GM12801 (cell line): Measurements from ENCODE around the gene CYSRT1.

ENCODE experiments used
- TF ChIP-seq, protein P1 (sequence below): IDR thresholded peaks from one replicate; pipeline ENCODE4 v1.5.1; 2011; ENCODE audit warnings: control low read depth; ENCODE audit not compliant: insufficient read length; ENCODE audit errors: extremely low read depth

Gene CYSRT1, protein sequence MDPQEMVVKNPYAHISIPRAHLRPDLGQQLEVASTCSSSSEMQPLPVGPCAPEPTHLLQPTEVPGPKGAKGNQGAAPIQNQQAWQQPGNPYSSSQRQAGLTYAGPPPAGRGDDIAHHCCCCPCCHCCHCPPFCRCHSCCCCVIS

DNA sequence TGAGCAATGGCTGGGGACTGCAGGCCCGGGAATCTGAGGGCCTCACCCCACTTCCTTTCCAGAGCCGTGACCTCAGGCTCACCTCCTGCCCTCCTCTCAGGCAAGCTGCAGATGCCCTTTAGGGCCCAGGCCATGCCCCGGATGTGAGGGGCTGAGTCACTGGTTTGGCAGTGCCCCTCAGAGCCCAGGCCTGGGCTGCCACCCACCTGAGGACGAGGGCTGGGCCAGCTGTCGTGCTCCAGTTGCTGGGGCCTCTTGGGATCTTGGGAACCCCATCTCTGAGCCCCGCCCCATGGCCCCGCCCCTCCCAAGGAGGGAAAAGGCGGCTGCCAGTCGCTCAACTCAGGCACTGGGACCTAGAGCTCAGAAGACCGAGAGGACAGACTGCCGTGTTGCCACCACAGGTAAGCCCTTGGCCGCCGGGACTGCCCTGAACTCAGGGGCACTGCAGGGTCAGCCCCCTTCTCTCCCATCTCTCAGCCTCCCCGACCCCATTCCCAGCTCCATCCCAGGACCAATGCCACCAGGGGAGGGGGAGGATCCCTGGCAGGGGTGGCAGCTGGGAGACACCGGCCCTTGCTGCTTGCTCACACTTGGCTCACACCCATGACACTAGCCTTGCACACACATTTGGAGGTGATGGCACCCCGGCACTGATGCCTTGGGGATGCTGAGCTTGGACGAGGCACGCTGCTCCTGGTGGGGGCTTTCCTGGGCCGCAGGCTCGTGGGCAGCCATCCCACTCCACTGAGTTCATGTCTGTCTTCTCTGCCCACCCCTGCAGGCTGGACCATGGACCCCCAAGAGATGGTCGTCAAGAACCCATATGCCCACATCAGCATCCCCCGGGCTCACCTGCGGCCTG is at the start of gene CYSRT1:
Gene CYSRT1 (plus strand): TSS at position 345 of the 865 bp plus-strand sequence. CDS start 448 bp downstream, at position 793.
- TF ChIP-seq, protein P1, sequence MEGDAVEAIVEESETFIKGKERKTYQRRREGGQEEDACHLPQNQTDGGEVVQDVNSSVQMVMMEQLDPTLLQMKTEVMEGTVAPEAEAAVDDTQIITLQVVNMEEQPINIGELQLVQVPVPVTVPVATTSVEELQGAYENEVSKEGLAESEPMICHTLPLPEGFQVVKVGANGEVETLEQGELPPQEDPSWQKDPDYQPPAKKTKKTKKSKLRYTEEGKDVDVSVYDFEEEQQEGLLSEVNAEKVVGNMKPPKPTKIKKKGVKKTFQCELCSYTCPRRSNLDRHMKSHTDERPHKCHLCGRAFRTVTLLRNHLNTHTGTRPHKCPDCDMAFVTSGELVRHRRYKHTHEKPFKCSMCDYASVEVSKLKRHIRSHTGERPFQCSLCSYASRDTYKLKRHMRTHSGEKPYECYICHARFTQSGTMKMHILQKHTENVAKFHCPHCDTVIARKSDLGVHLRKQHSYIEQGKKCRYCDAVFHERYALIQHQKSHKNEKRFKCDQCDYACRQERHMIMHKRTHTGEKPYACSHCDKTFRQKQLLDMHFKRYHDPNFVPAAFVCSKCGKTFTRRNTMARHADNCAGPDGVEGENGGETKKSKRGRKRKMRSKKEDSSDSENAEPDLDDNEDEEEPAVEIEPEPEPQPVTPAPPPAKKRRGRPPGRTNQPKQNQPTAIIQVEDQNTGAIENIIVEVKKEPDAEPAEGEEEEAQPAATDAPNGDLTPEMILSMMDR = no peak

DNA sequence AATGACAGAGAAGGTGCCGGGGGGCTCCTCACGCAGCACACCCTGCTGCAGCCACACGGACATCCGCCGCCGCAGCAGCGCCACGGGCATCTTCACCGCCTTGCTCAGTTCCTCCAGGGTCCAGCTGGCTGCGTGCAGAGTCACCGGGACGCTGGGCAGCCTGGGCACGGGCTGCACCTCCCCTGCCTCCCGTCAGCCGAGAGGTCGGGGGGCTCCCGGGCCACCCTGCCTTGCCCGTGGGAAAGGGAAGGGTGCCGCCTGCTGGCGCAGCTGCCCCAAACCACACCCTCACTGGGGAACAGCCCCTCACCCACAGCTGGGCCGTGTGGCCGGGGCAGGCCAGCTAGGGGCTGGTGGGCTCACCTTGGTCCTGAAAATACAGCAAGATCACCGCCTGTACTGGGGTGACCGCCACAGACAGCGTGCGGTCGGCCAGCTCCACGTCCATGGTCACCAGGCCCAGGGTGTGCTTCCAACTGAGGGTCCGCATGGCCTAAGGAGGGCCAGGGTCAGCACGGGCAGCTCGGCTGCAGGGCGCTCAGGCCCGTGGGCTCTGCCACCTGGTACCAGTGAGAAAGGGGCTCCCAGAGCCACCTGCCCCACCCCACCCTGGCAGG is 49.5 kb upstream of the CYSRT1 start:
- TF ChIP-seq, protein P1 = no peak

DNA sequence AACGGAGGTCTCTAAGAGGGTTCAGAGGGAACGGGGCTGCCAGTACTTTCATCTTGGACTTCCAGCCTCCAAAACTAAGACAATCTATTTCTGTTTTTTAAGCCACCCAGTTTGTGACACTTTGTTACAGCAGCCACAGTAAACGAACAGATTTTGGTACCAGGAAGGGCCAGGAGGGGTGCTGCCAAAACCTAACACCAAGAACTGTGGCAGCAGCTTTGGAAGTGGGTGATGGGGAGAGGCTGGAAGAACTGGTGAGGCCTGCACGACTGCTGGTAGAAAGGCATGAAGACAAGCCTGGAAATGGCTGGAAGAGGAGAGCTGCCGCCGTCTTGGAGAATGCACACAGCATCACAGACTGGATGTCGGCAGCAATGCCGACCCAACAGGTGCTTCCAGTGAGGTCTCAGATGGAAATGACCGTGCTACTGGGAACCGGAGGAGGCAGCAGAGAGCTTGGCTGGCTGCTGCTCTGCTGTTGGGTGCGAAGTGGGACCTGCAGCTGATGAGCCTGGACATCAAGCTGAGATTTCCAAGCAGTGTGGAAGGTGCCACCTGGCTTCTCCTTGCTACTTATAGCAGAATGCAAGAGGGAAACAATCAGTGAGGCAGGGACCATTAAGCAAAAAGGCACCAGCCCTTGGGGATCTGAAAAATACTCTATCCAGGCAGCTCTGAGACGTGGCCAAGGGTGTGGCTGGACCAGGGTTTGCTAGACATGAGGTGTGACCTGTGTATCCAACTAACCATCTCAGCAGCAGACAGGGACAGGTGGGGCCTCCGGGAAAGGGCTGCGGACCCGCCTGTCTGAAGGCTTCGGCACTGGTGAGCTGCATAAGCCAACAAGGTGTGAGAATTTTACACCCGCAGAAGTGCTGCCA is 48.4 kb upstream of the CYSRT1 start:
- TF ChIP-seq, protein P1 = no peak

DNA sequence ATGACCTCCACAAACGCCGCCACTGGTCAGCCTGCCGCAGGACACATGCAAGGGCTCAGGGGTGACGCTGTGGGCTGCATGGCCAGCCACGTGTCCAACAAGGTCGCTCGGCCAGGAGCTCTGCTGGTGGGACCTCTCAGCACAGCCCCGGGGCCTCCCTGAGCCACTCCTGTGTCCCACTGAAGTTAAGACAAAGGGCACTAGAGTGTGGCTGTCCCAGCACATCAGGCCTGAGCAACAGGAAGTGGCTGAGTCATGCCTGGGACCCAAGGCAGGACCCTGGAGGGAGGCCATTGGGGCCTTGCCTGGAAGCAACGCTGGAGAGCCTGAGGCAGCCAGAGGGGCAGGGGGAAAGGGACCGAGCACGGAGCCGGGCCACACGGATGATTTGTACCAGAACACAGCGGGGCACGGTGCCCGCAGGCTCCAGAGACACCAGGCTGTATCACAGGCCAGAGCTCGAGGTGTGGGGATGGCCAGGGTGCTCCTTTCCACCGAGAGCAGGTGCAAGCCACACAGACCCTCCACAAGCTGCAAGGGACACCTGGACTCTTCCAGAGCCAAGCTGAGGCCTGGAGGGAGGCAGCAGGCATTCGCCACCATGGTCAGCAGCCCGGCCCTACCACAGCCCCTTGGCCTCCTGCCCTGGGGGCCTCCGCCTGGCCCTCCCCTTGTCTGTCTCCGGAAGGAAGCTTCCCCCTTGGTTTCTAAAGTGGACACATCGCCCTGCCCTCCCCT is 46.6 kb upstream of the CYSRT1 start:
- TF ChIP-seq, protein P1 = no peak

DNA sequence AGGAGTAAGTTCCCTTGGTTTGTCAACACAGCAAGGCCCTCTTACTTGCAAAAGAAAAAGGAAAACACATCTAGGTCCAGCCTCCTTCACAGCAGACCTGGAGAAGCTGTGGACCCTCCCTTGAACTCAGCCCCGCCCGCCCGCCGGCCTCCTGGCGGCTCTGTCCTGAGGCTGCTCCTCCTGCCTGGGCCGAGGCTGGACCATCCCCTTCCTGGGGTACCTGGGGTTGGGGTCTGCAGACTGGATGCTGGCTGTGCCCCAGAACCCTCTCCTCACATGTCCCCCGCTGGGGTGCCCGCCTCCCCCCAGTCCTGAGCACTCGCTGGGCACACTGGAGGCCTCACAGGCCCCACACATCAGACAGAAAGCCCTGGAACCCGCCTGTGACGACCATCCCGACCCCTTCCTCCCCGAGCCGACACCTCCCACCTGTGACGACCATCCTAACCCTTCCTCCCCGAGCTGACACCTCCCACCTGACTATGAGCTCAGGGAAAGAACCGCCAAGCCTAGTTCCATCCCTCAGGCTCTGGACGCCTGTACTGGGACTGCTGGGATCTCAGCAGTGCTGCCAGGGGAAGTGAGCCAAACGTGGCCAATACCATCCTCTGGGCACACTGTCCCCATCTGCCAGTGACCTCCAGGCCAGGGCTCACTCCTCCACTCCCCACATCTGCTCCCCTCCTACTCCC is 45.9 kb upstream of the CYSRT1 start:
- TF ChIP-seq, protein P1 = no peak

DNA sequence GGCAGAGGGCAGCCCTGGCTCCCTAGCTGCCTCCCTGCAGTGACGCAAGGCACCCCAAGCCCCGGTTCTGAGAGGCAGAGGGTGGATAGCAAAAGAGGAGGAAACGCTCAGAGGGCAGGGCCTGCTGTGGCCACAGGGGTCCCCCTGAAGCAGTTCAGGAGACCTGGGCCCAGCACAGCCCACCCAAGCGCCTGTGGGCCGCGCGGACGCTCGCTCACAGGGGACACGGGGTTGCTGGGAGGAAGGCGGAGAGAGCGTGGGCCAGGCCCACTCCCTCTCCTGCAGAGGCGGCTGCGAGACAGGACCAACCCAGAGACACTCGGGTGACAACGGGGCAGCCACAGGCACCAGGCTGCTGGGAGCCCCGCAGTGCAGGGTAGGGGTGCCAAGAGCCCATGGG is 45.2 kb upstream of the CYSRT1 start:
- TF ChIP-seq, protein P1 = no peak
